AG09309 (cell line): ENCODE results near the gene TIMELESS.
"Not testable (repeated sequence)": the region's sequence is repeated elsewhere in the genome, so short reads cannot be mapped to it uniquely, and the experiment has no call there.

Source experiments
- DNase-seq: peaks from one replicate; pipeline ENCODE4 v3.0.0-alpha.2; 2010; ENCODE audit warnings: low read depth
- H3K4me3 ChIP-seq: 2 replicates; pipeline ENCODE4 v1.5.1; 2011; ENCODE audit warnings: mild to moderate bottlenecking, low read depth, low read length, moderate library complexity; ENCODE audit not compliant: control insufficient read depth
- CTCF ChIP-seq: IDR thresholded peaks from 2 replicates; pipeline ENCODE4 v1.5.1; 2011; ENCODE audit warnings: mild to moderate bottlenecking, low read depth, low read length, inconsistent platforms; ENCODE audit not compliant: insufficient read depth, control insufficient read depth; ENCODE audit errors: missing control alignments

Gene TIMELESS

GRCh38 chr12:56420411-56420810 lies 28.8 kb downstream of the TIMELESS start:
- TF ChIP-seq CTCF = no peak
- DNase-seq = no peak
- no peak overlapping the region for H3K4me3 ChIP-seq

DNA sequence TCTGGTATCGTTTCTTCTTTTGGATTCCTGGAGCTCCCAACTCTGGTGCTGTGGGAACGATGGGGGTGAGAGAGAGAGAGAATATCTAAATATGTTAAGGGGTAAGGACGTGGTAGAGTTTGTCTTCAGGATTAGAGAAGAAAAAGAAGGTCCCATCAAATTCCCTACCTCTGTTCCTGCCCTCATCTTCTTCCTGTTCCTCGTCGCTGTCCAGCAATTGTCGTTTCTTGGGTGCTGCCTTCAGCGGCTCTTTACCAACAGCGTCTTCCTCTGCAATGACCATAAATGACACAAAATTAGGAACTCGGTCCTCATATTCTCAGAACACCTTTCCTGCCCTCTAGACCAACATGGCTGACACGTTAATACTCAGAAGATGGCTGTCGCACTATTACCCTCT lies 31.5 kb downstream of the TIMELESS start:
- TF ChIP-seq CTCF = no peak
- no peak for DNase-seq
- H3K4me3 ChIP-seq = no peak overlapping the region

- no peak overlapping the region for H3K4me3 ChIP-seq
- DNase-seq = no peak
- TF ChIP-seq CTCF = no peak
These were observed 34.8 kb downstream of the TIMELESS start for GRCh38 chr12:56414401-56414800.

- no peak for DNase-seq
- TF ChIP-seq CTCF = no peak
- no peak overlapping the region for H3K4me3 ChIP-seq
These were observed 35.8 kb downstream of the TIMELESS start for GRCh38 chr12:56413392-56413791.

DNA sequence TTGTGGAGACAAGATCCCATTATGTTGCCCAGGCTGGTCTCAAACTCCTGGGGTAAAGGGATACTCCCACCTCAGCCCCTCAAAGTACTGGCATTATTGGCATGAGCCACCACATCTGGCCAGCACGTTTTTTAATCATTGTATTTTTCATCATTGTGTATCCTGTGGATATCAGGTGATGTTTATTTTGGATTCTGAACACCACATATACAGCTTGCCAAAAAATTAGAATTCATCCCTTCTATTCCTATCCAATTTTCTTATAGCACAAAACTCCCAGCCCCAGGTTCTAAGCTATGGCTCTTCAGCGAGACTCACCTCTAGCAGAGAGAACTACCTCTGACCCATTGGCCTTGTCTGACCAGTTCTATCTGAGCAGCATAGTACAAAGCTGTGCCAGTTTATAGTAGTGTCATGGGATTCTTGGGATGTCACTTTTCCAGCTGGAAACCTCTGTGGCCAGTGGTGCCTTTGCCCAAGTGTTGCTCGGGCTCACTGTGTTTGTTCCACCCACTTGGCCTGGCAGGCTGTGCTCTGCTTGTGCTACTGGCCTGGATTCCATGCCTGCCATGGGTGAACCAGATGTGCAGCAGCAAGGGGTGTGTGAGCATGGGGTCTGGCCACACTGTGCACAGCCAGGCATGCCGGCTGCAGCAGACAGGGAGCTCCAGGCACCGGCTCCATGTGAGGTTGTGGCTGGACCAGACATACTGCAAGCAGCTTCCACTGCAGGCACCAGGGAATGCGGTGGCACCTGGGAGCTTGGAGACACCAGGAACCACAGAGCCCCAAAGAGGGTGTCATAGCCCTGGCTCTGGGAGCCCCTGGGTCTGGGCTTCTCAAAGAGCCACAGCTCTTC lies 37.2 kb downstream of the TIMELESS start:
- TF ChIP-seq CTCF = no peak
- H3K4me3 ChIP-seq = no peak overlapping the region
- DNase-seq = no peak

GRCh38 chr12:56410768-56411167 lies 38.5 kb downstream of the TIMELESS start:
- no peak for TF ChIP-seq CTCF
- no peak overlapping the region for H3K4me3 ChIP-seq

DNA sequence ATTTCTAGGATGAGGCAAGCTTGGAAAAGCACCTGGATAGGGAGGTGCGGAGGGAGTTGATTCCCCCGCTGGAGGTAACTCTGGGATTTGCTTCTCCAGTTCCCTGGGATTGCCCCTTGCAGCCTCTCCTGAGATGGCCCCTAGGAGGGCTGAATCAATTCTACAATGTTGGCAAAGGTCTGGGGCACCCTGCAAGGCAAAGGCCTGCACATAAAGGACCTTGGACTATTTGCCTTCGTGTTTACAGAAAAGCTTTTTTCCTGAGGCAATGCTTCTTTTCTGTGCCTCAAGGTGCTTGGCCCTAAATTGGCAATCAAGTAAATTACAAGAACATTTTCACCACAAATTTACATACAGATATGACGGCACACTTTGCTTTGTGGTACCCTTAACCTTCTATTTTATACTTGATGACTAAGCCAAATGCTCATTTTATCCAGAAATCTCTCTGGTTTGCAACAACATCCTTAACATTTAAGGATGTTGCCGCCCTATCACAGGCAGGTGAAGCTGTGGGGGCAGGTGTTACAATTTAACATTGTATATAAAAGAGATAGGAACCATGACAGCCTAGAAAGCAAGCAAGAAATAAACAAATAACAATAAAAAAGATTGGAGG lies 40.3 kb downstream of the TIMELESS start:
- no peak overlapping the region for H3K4me3 ChIP-seq
- no peak for DNase-seq
- TF ChIP-seq CTCF = no peak

More at GRCh38 chr12:56410768-56411167, 38.5 kb downstream of the TIMELESS start:
- DNase-seq = no peak

GRCh38 chr12:56404227-56404626 lies 45.0 kb downstream of the TIMELESS start:
- DNase-seq, H3K4me3 ChIP-seq: not testable (repeated sequence)

DNA sequence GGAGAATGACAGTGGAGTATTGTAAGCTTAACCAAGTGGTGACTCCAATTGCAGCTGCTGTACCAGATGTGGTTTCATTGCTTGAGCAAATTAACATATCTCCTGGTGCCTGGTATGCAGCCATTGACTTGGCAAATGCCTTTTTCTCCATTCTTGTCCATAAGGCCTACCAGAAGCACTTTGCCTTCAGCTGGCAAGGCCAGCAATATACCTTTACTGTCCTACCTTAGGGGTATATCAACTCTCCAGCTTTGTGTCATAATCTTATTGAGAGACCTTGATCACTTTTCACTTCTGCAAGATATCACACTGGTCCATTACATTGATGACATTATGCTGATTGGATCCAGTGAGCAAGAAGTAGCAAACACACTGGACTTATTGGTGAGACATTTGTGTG lies 47.6 kb downstream of the TIMELESS start:
- DNase-seq = not testable (repeated sequence)

GRCh38 chr12:56401125-56401524 lies 48.1 kb downstream of the TIMELESS start:
- DNase-seq, H3K4me3 ChIP-seq: not testable (repeated sequence)

More for the DNA sequence above, 47.6 kb downstream of the TIMELESS start:
- not testable (repeated sequence) for H3K4me3 ChIP-seq
